HS-27A (cell line): ENCODE results near the gene TRIM13.

Source experiments
- DNase-seq: peaks from one replicate; pipeline ENCODE4 v3.0.0-alpha.2; 2012; ENCODE audit warnings: low read depth, missing footprints

Gene TRIM13

DNA sequence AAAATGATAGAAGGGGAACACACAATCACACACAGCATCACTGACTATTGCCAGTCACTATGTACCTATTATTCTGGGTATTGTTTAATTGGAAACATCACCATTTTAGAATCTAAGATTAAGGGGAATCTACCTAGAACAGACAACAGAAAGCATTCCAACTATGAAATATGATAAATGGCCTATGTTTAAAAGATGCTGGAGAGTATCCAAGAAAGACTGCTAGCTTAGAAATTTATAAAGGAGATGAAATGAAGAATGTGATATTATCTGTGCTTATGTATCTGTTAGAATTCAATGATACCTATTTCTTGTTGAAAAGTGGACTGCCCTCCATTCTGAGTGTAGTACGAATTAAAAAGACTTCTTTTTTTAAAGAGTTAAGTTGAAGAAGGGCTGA is 68.9 kb downstream of the TRIM13 start:
- no peak for DNase-seq
